Neutrophil (primary cell): Measurements from ENCODE around the gene OSBP2.

Experiments used
- H3K27ac ChIP-seq: fragments of 200-600 bp; sonication (generic); 2 replicates; pipeline ENCODE4 v1.5.1; 2016; ENCODE audit warnings: mild to moderate bottlenecking, moderate library complexity
- H3K27me3 ChIP-seq: fragments of 200-600 bp; sonication (generic); 2 replicates; pipeline ENCODE4 v1.6.0; 2016; ENCODE audit warnings: mild to moderate bottlenecking
- H3K36me3 ChIP-seq: fragments of 200-600 bp; sonication (generic); 2 replicates; pipeline ENCODE4 v1.5.1; 2017
- H3K4me1 ChIP-seq, 2 experiments: fragments of 200-600 bp in 1 of 2; sonication (generic) in 1 of 2; 1 replicate in 1 of 2; 2 replicates in 1 of 2; pipeline versions ENCODE4 v1.5.1 to v1.6.1; 2013 to 2016; ENCODE audit warnings: low read depth in 1 of 2, low read length in 1 of 2, mild to moderate bottlenecking in 1 of 2, moderate library complexity in 1 of 2; ENCODE audit not compliant: control insufficient read depth in 1 of 2, insufficient read depth in 1 of 2
- H3K4me3 ChIP-seq, 2 experiments: fragments of 200-600 bp in 1 of 2; sonication (generic) in 1 of 2; 1 replicate in 1 of 2; 2 replicates in 1 of 2; pipeline ENCODE4 v1.5.1; 2013 to 2016; ENCODE audit warnings: low read depth in 1 of 2, low read length in 1 of 2, mild to moderate bottlenecking in 1 of 2, moderate library complexity in 1 of 2
- H3K9me3 ChIP-seq: fragments of 200-600 bp; sonication (generic); 2 replicates; pipeline ENCODE4 v1.5.1; 2016
- TF ChIP-seq, protein P1 (sequence below): fragments of 200-600 bp; sonication (generic); IDR thresholded peaks from 2 replicates; pipeline ENCODE4 v1.5.1; 2016; ENCODE audit warnings: antibody characterized with exemption

The OSBP2 gene

GRCh38 chr22:30948930-30949342, 254.3 kb downstream of the OSBP2 start:
- Histone ChIP-seq H3K27me3 (no peaks in the 10 kb centered on the region), H3K36me3 (peaks cover 45% of the 10 kb centered on the region), H3K9me3 (no peaks in the 10 kb centered on the region), H3K27ac (no peak overlapping the region), H3K4me3 (no peak overlapping the region), H3K4me1 (no peaks in the 10 kb centered on the region)
- TF ChIP-seq, protein P1, sequence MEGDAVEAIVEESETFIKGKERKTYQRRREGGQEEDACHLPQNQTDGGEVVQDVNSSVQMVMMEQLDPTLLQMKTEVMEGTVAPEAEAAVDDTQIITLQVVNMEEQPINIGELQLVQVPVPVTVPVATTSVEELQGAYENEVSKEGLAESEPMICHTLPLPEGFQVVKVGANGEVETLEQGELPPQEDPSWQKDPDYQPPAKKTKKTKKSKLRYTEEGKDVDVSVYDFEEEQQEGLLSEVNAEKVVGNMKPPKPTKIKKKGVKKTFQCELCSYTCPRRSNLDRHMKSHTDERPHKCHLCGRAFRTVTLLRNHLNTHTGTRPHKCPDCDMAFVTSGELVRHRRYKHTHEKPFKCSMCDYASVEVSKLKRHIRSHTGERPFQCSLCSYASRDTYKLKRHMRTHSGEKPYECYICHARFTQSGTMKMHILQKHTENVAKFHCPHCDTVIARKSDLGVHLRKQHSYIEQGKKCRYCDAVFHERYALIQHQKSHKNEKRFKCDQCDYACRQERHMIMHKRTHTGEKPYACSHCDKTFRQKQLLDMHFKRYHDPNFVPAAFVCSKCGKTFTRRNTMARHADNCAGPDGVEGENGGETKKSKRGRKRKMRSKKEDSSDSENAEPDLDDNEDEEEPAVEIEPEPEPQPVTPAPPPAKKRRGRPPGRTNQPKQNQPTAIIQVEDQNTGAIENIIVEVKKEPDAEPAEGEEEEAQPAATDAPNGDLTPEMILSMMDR, result no peak

- peaks cover 34% of the 10 kb centered on the region for H3K36me3 ChIP-seq
- H3K27ac ChIP-seq, result no peak overlapping the region
- H3K4me3 ChIP-seq, result no peak overlapping the region
- H3K9me3 ChIP-seq, result no peaks in the 10 kb centered on the region
- TF ChIP-seq, protein P1, result no peak
- H3K4me1 ChIP-seq, result no peaks in the 10 kb centered on the region
- no peaks in the 10 kb centered on the region for H3K27me3 ChIP-seq
These were observed 255.4 kb downstream of the OSBP2 start for GRCh38 chr22:30949934-30950660.

- no peak overlapping the region for H3K4me3 ChIP-seq
- H3K4me1 ChIP-seq, result no peaks in the 10 kb centered on the region
- H3K27ac ChIP-seq, result no peak overlapping the region
- H3K36me3 ChIP-seq, result peaks cover 14% of the 10 kb centered on the region
- no peaks in the 10 kb centered on the region for H3K27me3 ChIP-seq
- TF ChIP-seq, protein P1, result no peak
- no peaks in the 10 kb centered on the region for H3K9me3 ChIP-seq
These were observed 258.5 kb downstream of the OSBP2 start for GRCh38 chr22:30953206-30953605.

DNA sequence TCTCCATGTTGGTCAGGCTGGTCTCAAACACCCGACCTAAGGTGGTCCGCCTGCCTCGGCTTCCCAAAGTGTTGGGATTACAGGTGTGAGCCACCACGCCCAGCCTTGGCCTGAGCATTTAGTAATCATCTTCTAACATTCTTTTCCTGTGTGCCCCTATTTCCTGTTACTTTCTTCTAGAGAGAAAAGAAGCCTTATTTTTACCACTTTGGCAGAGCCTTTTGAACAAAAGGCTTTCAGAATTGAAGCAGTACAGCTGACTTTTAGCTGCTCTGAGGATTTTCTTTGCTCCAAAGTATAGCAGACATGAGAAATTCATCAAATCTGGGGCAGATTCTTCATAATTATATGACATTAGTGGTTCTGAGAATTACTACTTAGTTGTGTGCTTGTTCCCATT, 260.5 kb downstream of the OSBP2 start:
- H3K36me3 ChIP-seq, result no peaks in the 10 kb centered on the region
- TF ChIP-seq, protein P1, result no peak
- no peaks in the 10 kb centered on the region for H3K27me3 ChIP-seq
- no peaks in the 10 kb centered on the region for H3K4me1 ChIP-seq
- no peak overlapping the region for H3K4me3 ChIP-seq
- no peak overlapping the region for H3K27ac ChIP-seq
- H3K9me3 ChIP-seq, result no peaks in the 10 kb centered on the region
